IMR-90 (cell line): ENCODE data around the gene PTPRN2. TPM values are rescaled to one million over a fixed set of nuclear protein-coding genes. Genes with fewer than 3 reads are reported as not detected.

ENCODE experiments used
- ATAC-seq: fragments of 200-7000 bp; cut with Tn5 transposase; 2 replicates; pipeline ENCODE4 v1.9.1; 2020; ENCODE audit warnings: low read depth, mild to moderate bottlenecking, moderate library complexity
- BruUV-seq: library from RNA; stranded (reverse); fragments of 400-500 nt; replicated peaks from 2 replicates; lab custom pipeline; 2021; lab: Mats Ljungman, UMichigan
- CTCF ChIA-PET: fragments of 300-600 bp; formaldehyde crosslinking; extraction: SDS; loops from one replicate; lab custom pipeline; 2021; ENCODE audit warnings: antibody characterized with exemption; lab: Yijun Ruan, JAX
- POLR2A ChIA-PET: fragments of 300-600 bp; sonication (Branson Sonifier 250); formaldehyde crosslinking; loops from one replicate; lab custom pipeline; 2022; ENCODE audit warnings: antibody characterized with exemption; ENCODE audit not compliant: unreplicated experiment; lab: Charles Lee
- DNase-seq: peaks from one replicate; pipeline ENCODE4 v3.0.0; 2013
- H2AFZ ChIP-seq: replicated peaks from 2 replicates; pipeline ENCODE3; 2013; ENCODE audit warnings: low read length, mild to moderate bottlenecking; ENCODE audit not compliant: poor library complexity
- H2AK5ac ChIP-seq: 2 replicates; pipeline ENCODE4 v1.6.1; 2013; ENCODE audit warnings: low read depth, low read length, inconsistent platforms
- H2AK9ac ChIP-seq: replicated peaks from 2 replicates; pipeline ENCODE3; 2013; ENCODE audit warnings: mild to moderate bottlenecking, low read depth, low read length, moderate library complexity; ENCODE audit not compliant: poor library complexity
- H2BK120ac ChIP-seq: 2 replicates; pipeline ENCODE4 v1.6.1; 2013; ENCODE audit warnings: low read depth, low read length, inconsistent platforms
- H2BK15ac ChIP-seq: 3 replicates; pipeline ENCODE4 v1.6.1; 2013; ENCODE audit warnings: low read depth, low read length, inconsistent platforms
- H2BK20ac ChIP-seq: 2 replicates; pipeline ENCODE4 v1.6.1; 2013; ENCODE audit warnings: low read depth, mild to moderate bottlenecking, inconsistent platforms, low read length, moderate library complexity
- H2BK5ac ChIP-seq: 2 replicates; pipeline ENCODE4 v1.6.1; 2013; ENCODE audit warnings: mild to moderate bottlenecking, low read depth, low read length, inconsistent platforms; ENCODE audit not compliant: poor library complexity, severe bottlenecking
- H3K14ac ChIP-seq: replicated peaks from 2 replicates; pipeline ENCODE4 v1.6.1; 2013; ENCODE audit warnings: low read depth, low read length, inconsistent platforms
- H3K18ac ChIP-seq: 2 replicates; pipeline ENCODE4 v1.6.1; 2013; ENCODE audit warnings: low read depth, low read length, control low read depth
- H3K23ac ChIP-seq: 2 replicates; pipeline ENCODE4 v1.6.1; 2013; ENCODE audit warnings: low read depth, low read length, inconsistent platforms
- H3K27ac ChIP-seq: 2 replicates; pipeline ENCODE4 v1.5.1; 2013; ENCODE audit warnings: mild to moderate bottlenecking, control low read depth, low read length; ENCODE audit not compliant: insufficient read depth
- H3K27me3 ChIP-seq: 2 replicates; pipeline ENCODE4 v1.6.1; 2013; ENCODE audit warnings: low read length; ENCODE audit not compliant: control insufficient read depth, insufficient read depth
- H3K36me3 ChIP-seq: 2 replicates; pipeline ENCODE4 v1.6.1; 2013; ENCODE audit warnings: low read length, mixed read lengths; ENCODE audit not compliant: control insufficient read depth, insufficient read depth
- H3K4ac ChIP-seq: 2 replicates; pipeline ENCODE4 v1.6.1; 2013; ENCODE audit warnings: low read depth, low read length, inconsistent platforms
- H3K4me1 ChIP-seq: 2 replicates; pipeline ENCODE4 v1.6.1; 2013; ENCODE audit warnings: low read length, mixed read lengths; ENCODE audit not compliant: control insufficient read depth, insufficient read depth
- H3K4me2 ChIP-seq: 2 replicates; pipeline ENCODE4 v1.6.1; 2013; ENCODE audit warnings: low read depth, mild to moderate bottlenecking, control low read depth, low read length, moderate library complexity
- H3K4me3 ChIP-seq: 2 replicates; pipeline ENCODE4 v1.5.1; 2013; ENCODE audit warnings: low read depth, mild to moderate bottlenecking, control low read depth, low read length, moderate library complexity; ENCODE audit not compliant: insufficient read depth
- H3K56ac ChIP-seq: 2 replicates; pipeline ENCODE4 v1.6.1; 2013; ENCODE audit warnings: low read length, inconsistent platforms; ENCODE audit not compliant: insufficient read depth; ENCODE audit errors: extremely low read depth
- H3K79me1 ChIP-seq, 2 experiments: 2 replicates each; pipeline ENCODE4 v1.6.1; 2013; ENCODE audit warnings: low read length in 2 of 2, inconsistent platforms in 1 of 2, low read depth in 1 of 2
- H3K9ac ChIP-seq: 2 replicates; pipeline ENCODE4 v1.6.1; 2013; ENCODE audit warnings: low read depth, low read length, control low read depth
- H3K9me1 ChIP-seq: 2 replicates; pipeline ENCODE4 v1.6.1; 2013; ENCODE audit warnings: low read length, inconsistent platforms; ENCODE audit not compliant: insufficient read depth
- H3K9me3 ChIP-seq: 2 replicates; pipeline ENCODE4 v1.6.1; 2013; ENCODE audit warnings: low read length; ENCODE audit not compliant: control insufficient read depth, insufficient read depth
- H4K20me1 ChIP-seq: 2 replicates; pipeline ENCODE4 v1.6.1; 2013; ENCODE audit warnings: low read length, inconsistent platforms; ENCODE audit not compliant: insufficient read depth
- H4K5ac ChIP-seq: 2 replicates; pipeline ENCODE4 v1.6.1; 2013; ENCODE audit warnings: mild to moderate bottlenecking, low read depth, low read length, control low read depth
- H4K8ac ChIP-seq, 2 experiments: 2 replicates each; pipeline ENCODE4 v1.6.1; 2013; ENCODE audit warnings: low read depth in 2 of 2, low read length in 2 of 2, control low read depth in 1 of 2, inconsistent platforms in 1 of 2
- H4K91ac ChIP-seq: 2 replicates; pipeline ENCODE4 v1.6.1; 2013; ENCODE audit warnings: low read depth, low read length, inconsistent platforms; ENCODE audit not compliant: insufficient read depth
- BHLHE40 ChIP-seq: fragments of 150-350 bp; IDR thresholded peaks from 2 replicates; pipeline ENCODE4 v1.6.1; 2016; ENCODE audit warnings: mild to moderate bottlenecking, low read depth, low read length
- CEBPB ChIP-seq: IDR thresholded peaks from 2 replicates; pipeline ENCODE4 v1.6.1; 2012; ENCODE audit warnings: low read depth, low read length, improper control_type of control experiment
- CHD1 ChIP-seq: IDR thresholded peaks from 2 replicates; pipeline ENCODE4 v1.6.1; 2012; ENCODE audit warnings: low read depth, low read length, improper control_type of control experiment
- CTCF ChIP-seq: conservative IDR thresholded peaks from 2 replicates; pipeline ENCODE4 v1.5.1; 2012; ENCODE audit warnings: mild to moderate bottlenecking, low read depth, low read length, improper control_type of control experiment
- MAFK ChIP-seq: IDR thresholded peaks from 2 replicates; pipeline ENCODE4 v1.6.1; 2012; ENCODE audit warnings: low read depth, low read length, improper control_type of control experiment
- MAZ ChIP-seq: IDR thresholded peaks from 2 replicates; pipeline ENCODE4 v1.6.1; 2012; ENCODE audit warnings: low read depth, mild to moderate bottlenecking, low read length, improper control_type of control experiment, moderate library complexity, borderline replicate concordance
- MXI1 ChIP-seq: IDR thresholded peaks from 2 replicates; pipeline ENCODE4 v1.6.1; 2012; ENCODE audit warnings: low read depth, mild to moderate bottlenecking, low read length, moderate library complexity, borderline replicate concordance
- NFE2L2 ChIP-seq: fragments of 150-350 bp; IDR thresholded peaks from 2 replicates; pipeline ENCODE4 v1.6.1; 2016; ENCODE audit warnings: low read depth, mild to moderate bottlenecking, low read length
- POLR2A ChIP-seq: IDR thresholded peaks from 2 replicates; pipeline ENCODE4 v1.6.1; 2012; ENCODE audit warnings: mild to moderate bottlenecking, low read depth, low read length
- RAD21 ChIP-seq: IDR thresholded peaks from 2 replicates; pipeline ENCODE4 v1.6.1; 2012; ENCODE audit warnings: low read length, improper control_type of control experiment
- RCOR1 ChIP-seq: IDR thresholded peaks from 2 replicates; pipeline ENCODE4 v1.6.1; 2012; ENCODE audit warnings: mild to moderate bottlenecking, low read length, improper control_type of control experiment; ENCODE audit not compliant: insufficient replicate concordance
- RFX5 ChIP-seq: IDR thresholded peaks from 2 replicates; pipeline ENCODE4 v1.8.0; 2012; ENCODE audit warnings: low read depth, mild to moderate bottlenecking, low read length, moderate library complexity
- SMC3 ChIP-seq: fragments of 150-350 bp; IDR thresholded peaks from 2 replicates; pipeline ENCODE4 v1.6.1; 2016; ENCODE audit warnings: low read depth, mild to moderate bottlenecking, antibody characterized with exemption, low read length, moderate library complexity
- WGBS, 2 experiments: methylation state at CpG; one replicate each; pipeline versions ENCODE4 v1.1.5 to v1.1.7; 2013; ENCODE audit warnings: missing lambda C conversion rate in 2 of 2; ENCODE audit not compliant: insufficient read length in 1 of 2; ENCODE audit errors: extremely low coverage in 2 of 2; 5-methylcytosine and 5-hydroxymethylcytosine counted together
- dilution Hi-C: fragments of 300-500 bp; cut with HindIII; formaldehyde crosslinking; loops from one replicate; pipeline ENCODE4 v1.14.3; 2018; ENCODE audit warnings: low sequenced_read_pairs; ENCODE audit not compliant: unreplicated experiment
- in situ Hi-C: fragments of 300-500 bp; cut with MboI; formaldehyde crosslinking; loops from 3 replicates; pipeline ENCODE4 v1.14.3; 2019; ENCODE audit warnings: low sequenced_read_pairs, inconsistent platforms, mixed read lengths
- intact Hi-C: fragments of 100-400 bp; cut with micrococcal nuclease; formaldehyde crosslinking; loops from 2 replicates; pipeline ENCODE4 v1.10.0; 2022
- polyA plus RNA-seq, 3 experiments: library from polyadenylated mRNA; depleted of rRNA; stranded (reverse); fragments of >200 nt; gene quantifications; 2 replicates each; pipeline ENCODE4 v1.2.3, GENCODE V29; 2012; ENCODE audit warnings: low replicate concordance in 1 of 3
- total RNA-seq: library from RNA; depleted of rRNA; stranded (reverse); fragments of >200 nt; gene quantifications from 2 replicates; pipeline ENCODE4 v1.2.3, GENCODE V29; 2012
- TF ChIP-seq, protein P1 (sequence below): fragments of 150-350 bp; IDR thresholded peaks from 2 replicates; pipeline ENCODE4 v1.6.1; 2017; ENCODE audit warnings: mild to moderate bottlenecking, antibody characterized with exemption, low read length, low read depth
- TF ChIP-seq, protein P2 (sequence below): fragments of 150-350 bp; IDR thresholded peaks from 2 replicates; pipeline ENCODE4 v1.6.1; 2016; ENCODE audit warnings: low read depth, mild to moderate bottlenecking, low read length, moderate library complexity, borderline replicate concordance

Gene PTPRN2
- total and polyA plus RNA-seq, 2 of the 4 experiments (the other 2 are of a cell fraction), result 0.03 TPM; not detected in 1

GRCh38 chr7:157865351-157866165 is 722.1 kb downstream of the PTPRN2 start:
- Histone ChIP-seq H2BK5ac (no peak overlapping the region), H3K79me1 (no peaks in the 10 kb centered on the region), H3K56ac (no peak overlapping the region), H3K9me1 (no peaks in the 10 kb centered on the region), H3K9ac (no peak overlapping the region), H3K4ac (no peak overlapping the region), H3K4me1 (no peaks in the 10 kb centered on the region), H3K36me3 (no peaks in the 10 kb centered on the region), H3K9me3 (peaks cover 57% of the 10 kb centered on the region), H3K18ac (no peak overlapping the region), H2AK9ac (no peak overlapping the region), H2AK5ac (no peak overlapping the region), H3K4me3 (no peak overlapping the region), H3K23ac (no peak overlapping the region), H4K8ac (no peak overlapping the region), H4K5ac (no peak overlapping the region), H3K4me2 (no peak overlapping the region), H4K91ac (no peak overlapping the region), H3K14ac (no peak overlapping the region), H2BK120ac (no peak overlapping the region), H4K20me1 (no peaks in the 10 kb centered on the region), H3K27me3 (no peaks in the 10 kb centered on the region), H2BK15ac (no peak overlapping the region), H2AFZ (no peak overlapping the region), H3K27ac (no peak overlapping the region), H2BK20ac (no peak overlapping the region)
- in situ Hi-C loops (no loop called here), dilution Hi-C loops (no loop called here), intact Hi-C loops (no loop called here)
- no TSS peak for BruUV-seq
- CTCF ChIA-PET, result no interaction called here
- ATAC-seq, result no peak
- DNase-seq, result no peak
- POLR2A ChIA-PET, result no interaction called here
- 82% methylated on average over 9 of the region's 27 CpGs; no CpG with 5 or more reads in 1 of the 2 experiments for WGBS, 2 experiments
- TF ChIP-seq MAZ (no peak), NFE2L2 (no peak), MXI1 (no peak), SMC3 (no peak), BHLHE40 (no peak), CTCF (no peak), RFX5 (no peak), POLR2A (no peak), CEBPB (no peak), MAFK (no peak), RCOR1 (no peak), RAD21 (no peak), CHD1 (no peak)
- TF ChIP-seq, protein P1, sequence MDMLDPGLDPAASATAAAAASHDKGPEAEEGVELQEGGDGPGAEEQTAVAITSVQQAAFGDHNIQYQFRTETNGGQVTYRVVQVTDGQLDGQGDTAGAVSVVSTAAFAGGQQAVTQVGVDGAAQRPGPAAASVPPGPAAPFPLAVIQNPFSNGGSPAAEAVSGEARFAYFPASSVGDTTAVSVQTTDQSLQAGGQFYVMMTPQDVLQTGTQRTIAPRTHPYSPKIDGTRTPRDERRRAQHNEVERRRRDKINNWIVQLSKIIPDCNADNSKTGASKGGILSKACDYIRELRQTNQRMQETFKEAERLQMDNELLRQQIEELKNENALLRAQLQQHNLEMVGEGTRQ, result no peak
- TF ChIP-seq, protein P2, sequence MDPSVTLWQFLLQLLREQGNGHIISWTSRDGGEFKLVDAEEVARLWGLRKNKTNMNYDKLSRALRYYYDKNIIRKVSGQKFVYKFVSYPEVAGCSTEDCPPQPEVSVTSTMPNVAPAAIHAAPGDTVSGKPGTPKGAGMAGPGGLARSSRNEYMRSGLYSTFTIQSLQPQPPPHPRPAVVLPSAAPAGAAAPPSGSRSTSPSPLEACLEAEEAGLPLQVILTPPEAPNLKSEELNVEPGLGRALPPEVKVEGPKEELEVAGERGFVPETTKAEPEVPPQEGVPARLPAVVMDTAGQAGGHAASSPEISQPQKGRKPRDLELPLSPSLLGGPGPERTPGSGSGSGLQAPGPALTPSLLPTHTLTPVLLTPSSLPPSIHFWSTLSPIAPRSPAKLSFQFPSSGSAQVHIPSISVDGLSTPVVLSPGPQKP, result no peak
